Measurements from ENCODE around the gene SARM1. TPM values are rescaled to one million over a fixed set of nuclear protein-coding genes. Genes with fewer than 3 reads are reported as not detected.

Gene SARM1
- total and polyA plus RNA-seq, 2 of the 13 experiments (the other 11 are each of a cell fraction or from before 2014, with no cell fraction given): 0.73 to 0.86 TPM

DNA sequence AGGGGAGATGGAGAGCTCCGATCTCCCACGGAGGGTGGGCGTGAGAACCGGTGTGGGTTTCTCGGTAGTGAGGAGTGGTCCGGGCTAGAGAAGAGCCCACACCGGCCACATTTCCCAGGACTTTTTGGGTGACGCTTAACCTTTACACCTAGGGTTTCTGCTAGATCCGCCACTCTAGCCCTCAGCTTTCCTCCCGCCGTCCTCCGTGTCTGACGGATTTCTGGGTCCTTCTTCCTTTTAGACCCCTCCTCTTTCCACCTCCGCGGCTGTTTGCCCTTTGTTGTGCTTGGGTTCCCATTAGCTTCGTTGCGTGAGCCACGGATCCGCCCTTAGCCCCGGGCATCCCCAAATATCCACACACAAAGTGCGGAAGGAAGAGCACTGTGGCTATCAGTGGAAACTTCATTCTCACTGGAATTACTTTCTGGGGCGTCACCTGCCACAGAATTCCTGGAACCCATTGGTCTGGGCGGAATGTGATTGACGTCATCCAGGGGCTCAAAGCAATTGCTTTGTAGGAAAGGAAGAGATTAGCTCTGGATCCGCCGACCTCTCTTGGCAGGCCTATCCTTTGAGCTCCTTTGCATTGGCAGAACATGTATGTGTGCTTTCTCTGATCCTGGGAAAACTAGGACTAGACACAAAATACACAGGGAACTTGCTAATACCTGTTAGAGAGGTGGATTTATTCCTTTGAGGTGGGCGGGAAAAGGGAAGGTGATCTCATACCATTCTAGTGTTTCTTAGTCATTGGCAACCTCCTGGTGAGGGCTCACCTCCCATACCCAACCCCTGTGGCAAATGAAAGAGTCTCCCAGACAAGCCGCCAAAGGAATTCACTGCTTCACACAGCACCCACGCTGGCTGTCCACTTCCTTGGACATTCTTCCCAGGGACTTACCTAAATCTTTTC lies 35.3 kb upstream of the SARM1 start (continued):
- TF ChIP-seq, protein P1, sequence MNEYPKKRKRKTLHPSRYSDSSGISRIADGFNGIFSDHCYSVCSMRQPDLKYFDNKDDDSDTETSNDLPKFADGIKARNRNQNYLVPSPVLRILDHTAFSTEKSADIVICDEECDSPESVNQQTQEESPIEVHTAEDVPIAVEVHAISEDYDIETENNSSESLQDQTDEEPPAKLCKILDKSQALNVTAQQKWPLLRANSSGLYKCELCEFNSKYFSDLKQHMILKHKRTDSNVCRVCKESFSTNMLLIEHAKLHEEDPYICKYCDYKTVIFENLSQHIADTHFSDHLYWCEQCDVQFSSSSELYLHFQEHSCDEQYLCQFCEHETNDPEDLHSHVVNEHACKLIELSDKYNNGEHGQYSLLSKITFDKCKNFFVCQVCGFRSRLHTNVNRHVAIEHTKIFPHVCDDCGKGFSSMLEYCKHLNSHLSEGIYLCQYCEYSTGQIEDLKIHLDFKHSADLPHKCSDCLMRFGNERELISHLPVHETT (CRISPR knock-in tag; conservative IDR thresholded peaks at IDR 0.05): 0 out of 2 replicates have a peak, but pooled peaks have one; percentile 5
- TF ChIP-seq, protein P2, sequence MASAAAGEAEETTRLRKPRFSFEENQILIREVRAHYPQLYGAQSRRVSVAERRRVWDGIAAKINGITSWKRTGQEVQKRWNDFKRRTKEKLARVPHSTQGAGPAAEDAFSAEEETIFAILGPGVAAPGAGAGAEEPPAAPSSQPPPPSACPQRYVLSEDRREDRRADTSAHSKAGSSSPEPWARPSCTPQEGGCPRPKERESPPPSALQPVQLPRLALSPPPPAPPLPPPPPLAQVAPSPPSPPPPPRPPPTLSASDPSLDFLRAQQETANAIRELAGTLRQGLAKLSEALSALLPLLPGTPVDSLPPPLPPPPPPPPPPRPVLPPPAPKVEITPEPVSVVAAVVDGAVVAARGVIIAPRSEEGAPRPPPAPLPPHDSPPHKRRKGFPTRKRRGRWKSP (CRISPR knock-in tag; IDR thresholded peaks at IDR 0.05): 0 out of 2 replicates have a peak, but pooled peaks have one; percentile 37
- TF ChIP-seq ZNF780A (CRISPR knock-in tag; IDR thresholded peaks at IDR 0.05) (no peak), SMAD3 (CRISPR knock-in tag; IDR thresholded peaks at IDR 0.05) (peak; percentile 18; the same call in 1 of the 2 replicates), ZBTB7A (CRISPR knock-in tag; IDR thresholded peaks at IDR 0.05) (0 out of 2 replicates have a peak, but pooled peaks have one; percentile 11), CREB1 (IDR thresholded peaks at IDR 0.05) (peak; percentile 89), CREB1 (CRISPR knock-in tag; IDR thresholded peaks at IDR 0.05) (peak; percentile 69; the same call in 1 of the 2 replicates), ZNF782 (CRISPR knock-in tag; IDR thresholded peaks at IDR 0.05; ENCODE audit: borderline replicate concordance) (no peak), KLF9 (CRISPR knock-in tag; IDR thresholded peaks at IDR 0.05; ENCODE audit: low read depth) (no peak), ZNF556 (CRISPR knock-in tag; IDR thresholded peaks at IDR 0.05; ENCODE audit: borderline replicate concordance) (0 out of 2 replicates have a peak, but pooled peaks have one; percentile 4)
- TF ChIP-seq, protein P3, sequence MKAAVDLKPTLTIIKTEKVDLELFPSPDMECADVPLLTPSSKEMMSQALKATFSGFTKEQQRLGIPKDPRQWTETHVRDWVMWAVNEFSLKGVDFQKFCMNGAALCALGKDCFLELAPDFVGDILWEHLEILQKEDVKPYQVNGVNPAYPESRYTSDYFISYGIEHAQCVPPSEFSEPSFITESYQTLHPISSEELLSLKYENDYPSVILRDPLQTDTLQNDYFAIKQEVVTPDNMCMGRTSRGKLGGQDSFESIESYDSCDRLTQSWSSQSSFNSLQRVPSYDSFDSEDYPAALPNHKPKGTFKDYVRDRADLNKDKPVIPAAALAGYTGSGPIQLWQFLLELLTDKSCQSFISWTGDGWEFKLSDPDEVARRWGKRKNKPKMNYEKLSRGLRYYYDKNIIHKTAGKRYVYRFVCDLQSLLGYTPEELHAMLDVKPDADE (CRISPR knock-in tag; IDR thresholded peaks at IDR 0.05): 0 out of 2 replicates have a peak, but pooled peaks have one; percentile 2
- TF ChIP-seq, protein P4, sequence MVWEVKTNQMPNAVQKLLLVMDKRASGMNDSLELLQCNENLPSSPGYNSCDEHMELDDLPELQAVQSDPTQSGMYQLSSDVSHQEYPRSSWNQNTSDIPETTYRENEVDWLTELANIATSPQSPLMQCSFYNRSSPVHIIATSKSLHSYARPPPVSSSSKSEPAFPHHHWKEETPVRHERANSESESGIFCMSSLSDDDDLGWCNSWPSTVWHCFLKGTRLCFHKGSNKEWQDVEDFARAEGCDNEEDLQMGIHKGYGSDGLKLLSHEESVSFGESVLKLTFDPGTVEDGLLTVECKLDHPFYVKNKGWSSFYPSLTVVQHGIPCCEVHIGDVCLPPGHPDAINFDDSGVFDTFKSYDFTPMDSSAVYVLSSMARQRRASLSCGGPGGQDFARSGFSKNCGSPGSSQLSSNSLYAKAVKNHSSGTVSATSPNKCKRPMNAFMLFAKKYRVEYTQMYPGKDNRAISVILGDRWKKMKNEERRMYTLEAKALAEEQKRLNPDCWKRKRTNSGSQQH (CRISPR knock-in tag; IDR thresholded peaks at IDR 0.05; ENCODE audit: low read depth): 0 out of 2 replicates have a peak, but pooled peaks have one; percentile 72
- TF ChIP-seq, protein P5, sequence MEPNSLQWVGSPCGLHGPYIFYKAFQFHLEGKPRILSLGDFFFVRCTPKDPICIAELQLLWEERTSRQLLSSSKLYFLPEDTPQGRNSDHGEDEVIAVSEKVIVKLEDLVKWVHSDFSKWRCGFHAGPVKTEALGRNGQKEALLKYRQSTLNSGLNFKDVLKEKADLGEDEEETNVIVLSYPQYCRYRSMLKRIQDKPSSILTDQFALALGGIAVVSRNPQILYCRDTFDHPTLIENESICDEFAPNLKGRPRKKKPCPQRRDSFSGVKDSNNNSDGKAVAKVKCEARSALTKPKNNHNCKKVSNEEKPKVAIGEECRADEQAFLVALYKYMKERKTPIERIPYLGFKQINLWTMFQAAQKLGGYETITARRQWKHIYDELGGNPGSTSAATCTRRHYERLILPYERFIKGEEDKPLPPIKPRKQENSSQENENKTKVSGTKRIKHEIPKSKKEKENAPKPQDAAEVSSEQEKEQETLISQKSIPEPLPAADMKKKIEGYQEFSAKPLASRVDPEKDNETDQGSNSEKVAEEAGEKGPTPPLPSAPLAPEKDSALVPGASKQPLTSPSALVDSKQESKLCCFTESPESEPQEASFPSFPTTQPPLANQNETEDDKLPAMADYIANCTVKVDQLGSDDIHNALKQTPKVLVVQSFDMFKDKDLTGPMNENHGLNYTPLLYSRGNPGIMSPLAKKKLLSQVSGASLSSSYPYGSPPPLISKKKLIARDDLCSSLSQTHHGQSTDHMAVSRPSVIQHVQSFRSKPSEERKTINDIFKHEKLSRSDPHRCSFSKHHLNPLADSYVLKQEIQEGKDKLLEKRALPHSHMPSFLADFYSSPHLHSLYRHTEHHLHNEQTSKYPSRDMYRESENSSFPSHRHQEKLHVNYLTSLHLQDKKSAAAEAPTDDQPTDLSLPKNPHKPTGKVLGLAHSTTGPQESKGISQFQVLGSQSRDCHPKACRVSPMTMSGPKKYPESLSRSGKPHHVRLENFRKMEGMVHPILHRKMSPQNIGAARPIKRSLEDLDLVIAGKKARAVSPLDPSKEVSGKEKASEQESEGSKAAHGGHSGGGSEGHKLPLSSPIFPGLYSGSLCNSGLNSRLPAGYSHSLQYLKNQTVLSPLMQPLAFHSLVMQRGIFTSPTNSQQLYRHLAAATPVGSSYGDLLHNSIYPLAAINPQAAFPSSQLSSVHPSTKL (CRISPR knock-in tag; IDR thresholded peaks at IDR 0.05): no peak
